Raji (cell line): Measurements from ENCODE around the gene ASPSCR1.

Experiments
- POLR2A ChIP-seq: IDR thresholded peaks from 2 replicates; pipeline ENCODE4 v1.6.1; 2011; ENCODE audit warnings: low read depth, low read length, control low read depth; ENCODE audit not compliant: insufficient read depth

Gene ASPSCR1

GRCh38 chr17:82007495-82008257 is 30.2 kb downstream of the ASPSCR1 start:
- TF ChIP-seq POLR2A: no peak

DNA sequence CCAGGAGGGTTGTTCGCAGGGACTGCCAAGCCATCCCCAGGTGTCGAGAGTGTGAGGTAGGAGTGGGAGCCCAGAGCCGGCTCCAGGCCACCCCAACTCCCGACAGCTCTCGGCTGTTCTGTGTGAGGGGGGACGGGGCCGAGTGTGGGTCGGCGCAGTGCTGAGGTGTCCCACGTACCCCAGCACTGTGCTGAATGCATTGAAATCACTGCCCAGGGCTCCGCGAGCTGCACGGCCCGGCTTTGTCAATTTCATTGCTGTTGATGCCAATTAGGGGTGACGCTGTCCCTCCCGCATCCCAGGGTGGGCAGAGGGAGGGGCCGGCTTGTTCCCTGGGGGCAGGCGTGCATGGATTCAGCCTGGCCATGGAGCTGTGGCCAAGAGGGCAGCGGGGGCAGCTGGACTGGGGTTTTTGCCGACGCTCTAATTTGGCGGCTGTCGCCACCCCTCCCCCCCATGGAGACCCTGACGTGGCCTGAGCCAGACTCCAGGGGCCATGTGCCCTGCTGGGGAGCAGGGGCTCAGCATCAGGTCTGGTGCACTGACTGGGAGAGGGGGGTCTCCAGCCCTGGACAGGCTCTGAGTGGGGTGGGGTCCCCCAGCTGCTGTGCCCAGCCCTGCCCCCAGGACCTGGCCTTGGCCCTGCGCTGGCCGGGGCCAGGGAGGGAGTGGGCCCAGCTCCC is 31.0 kb downstream of the ASPSCR1 start:
- TF ChIP-seq POLR2A: no peak

DNA sequence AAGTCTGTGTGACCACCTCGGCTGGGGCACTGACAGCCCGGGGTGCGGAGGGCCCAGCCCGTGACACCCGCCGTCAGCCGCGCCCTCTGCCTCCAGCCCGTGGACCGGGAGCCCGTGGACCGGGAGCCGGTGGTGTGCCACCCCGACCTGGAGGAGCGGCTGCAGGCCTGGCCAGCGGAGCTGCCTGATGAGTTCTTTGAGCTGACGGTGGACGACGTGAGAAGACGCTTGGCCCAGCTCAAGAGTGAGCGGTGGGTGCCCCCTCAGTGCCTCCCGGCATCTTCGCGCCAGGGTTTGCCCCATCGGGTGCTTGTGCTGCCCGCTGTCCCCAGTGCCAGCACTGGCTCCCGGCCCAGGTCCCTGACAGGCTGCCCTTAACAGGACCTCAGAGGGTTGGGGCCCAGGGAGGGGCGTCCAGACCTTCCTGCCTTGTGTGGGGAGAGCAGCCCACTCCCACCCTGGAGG is 31.5 kb downstream of the ASPSCR1 start:
- no peak for TF ChIP-seq POLR2A

- no peak for TF ChIP-seq POLR2A
Measured at GRCh38 chr17:82009413-82009812, 32.0 kb downstream of the ASPSCR1 start.

- TF ChIP-seq POLR2A: no peak
Measured at GRCh38 chr17:82010575-82011525, 33.4 kb downstream of the ASPSCR1 start.

GRCh38 chr17:82011617-82012187 is 34.3 kb downstream of the ASPSCR1 start:
- no peak for TF ChIP-seq POLR2A

DNA sequence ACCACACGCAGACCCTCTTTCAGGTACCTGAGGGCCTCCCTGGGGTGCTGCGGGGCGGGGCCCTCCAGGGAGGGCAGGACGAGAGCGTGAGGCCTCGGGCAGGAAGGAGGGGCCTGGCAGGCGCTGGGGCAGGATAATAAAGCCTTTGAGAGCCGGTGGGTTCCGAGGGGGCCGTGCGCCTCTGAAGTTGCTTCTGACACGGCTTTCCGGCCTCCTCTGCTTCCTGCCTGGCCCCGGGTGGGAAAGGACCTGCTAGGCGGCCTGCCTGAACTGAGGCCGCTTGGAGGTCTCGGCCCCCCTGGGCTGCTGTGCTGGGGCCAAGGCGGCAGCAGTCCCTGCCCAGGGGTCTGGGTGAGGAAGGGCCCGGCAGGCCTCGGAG is 34.8 kb downstream of the ASPSCR1 start:
- no peak for TF ChIP-seq POLR2A

DNA sequence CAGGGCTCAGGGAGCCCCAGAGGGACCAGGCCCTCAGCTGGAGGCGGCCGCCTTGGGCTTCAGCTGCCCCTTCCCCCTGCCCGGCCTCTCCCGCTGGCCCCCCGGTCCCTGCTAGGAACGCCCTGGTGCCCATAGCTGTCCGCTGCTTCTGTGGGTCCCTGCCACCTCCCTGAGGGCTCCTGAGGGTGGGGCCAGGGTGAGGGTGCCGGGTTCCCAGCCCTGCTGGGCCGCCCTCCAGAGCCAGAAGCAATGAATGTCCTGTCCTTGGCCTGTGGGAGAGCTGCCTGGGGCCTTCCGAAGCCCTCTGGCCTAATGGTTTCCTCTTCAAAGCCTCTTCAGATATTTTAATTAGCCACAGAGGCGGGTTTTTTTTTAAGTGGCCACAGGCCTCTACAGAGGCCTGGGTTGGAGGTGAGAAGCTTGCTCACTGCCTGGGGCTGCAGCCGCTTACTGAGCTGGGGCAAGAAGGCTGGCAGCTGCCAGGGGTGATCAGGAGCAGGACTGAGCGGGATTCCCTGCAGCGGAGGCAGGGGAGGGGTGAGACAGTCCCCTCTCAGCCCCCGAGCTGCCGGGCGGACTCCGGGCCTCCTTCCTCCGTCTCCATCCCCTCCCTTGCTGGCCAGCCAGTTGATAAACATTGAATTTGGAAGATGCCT is 35.3 kb downstream of the ASPSCR1 start:
- TF ChIP-seq POLR2A: no peak

- TF ChIP-seq POLR2A: no peak
Measured at GRCh38 chr17:82013341-82013740, 35.9 kb downstream of the ASPSCR1 start.

GRCh38 chr17:82013772-82014321 is 36.4 kb downstream of the ASPSCR1 start:
- TF ChIP-seq POLR2A: no peak

- TF ChIP-seq POLR2A: no peak
Measured at GRCh38 chr17:82014432-82014831, 37.0 kb downstream of the ASPSCR1 start.

GRCh38 chr17:82014971-82015310 is 37.5 kb downstream of the ASPSCR1 start:
- TF ChIP-seq POLR2A: no peak

DNA sequence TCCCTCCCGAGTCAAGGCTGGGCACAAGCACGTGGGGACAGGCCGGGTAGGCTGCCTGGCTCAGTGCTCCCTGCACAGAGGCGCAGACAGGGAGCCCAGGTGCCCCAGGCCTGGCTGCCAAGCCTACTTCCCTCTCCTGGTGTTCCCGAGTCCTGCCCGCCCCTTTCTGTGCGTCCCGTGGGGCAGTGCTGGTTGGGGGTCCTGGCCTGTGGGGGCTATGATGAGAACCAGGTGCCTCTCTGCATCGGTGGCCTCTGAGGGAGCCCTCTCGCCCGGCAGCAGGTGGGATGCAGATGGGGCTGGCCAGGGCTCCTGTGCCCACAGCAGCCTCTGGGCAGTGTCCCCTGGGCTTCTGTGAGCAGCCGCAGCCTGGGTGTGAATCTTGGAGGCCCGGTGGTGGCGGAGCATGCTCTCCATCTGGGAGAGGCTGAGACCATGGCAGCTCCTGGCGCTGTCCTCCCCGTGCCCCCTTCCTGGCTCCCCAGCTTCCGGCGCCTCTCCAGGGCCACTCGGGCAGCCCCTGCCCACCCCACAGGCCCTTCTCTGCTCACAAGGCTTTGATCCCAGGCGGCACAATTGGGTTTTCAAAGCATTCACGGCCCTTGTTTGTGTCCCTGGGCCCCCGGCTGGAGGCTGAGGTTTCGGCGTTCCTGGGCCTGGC is 38.0 kb downstream of the ASPSCR1 start:
- TF ChIP-seq POLR2A: no peak

DNA sequence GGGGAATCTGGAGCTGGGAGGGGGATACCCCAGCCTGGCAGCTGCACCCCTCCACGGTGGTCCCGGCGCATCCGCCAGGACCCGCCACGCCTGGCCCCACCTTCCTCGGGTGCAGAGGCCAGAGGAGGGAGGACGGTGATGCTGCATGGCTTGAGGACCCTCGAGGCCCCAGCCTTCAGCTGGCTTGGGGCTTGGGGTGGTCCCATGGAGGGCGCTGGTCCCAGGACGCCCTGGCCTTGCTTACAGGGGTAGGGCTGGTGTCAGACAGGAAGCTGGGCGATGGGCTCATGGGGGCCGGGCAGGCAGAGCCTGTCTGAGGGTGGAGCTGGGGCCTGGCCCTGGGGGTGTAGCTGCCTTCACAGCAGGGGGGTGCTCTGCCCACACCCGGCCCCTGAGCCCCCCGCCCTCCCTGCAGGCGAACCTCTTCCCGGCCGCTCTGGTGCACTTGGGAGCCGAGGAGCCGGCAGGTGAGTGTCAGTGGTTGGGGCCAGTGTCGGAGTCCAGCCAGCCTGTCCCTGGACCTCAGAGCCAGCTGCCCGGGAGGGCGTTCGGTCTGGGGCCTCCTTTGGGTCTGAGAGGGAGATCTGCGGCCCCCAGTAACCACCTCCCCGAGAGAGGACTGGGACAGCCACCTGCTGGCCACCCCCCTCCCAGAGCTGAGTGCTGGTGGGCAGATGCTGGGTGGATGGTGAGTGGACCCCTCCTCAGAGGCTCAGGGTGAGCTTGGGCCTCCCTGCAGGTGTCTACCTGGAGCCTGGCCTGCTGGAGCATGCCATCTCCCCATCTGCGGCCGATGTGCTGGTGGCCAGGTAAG is 38.8 kb downstream of the ASPSCR1 start:
- TF ChIP-seq POLR2A: no peak
